Measurements from ENCODE around the gene ARHGAP32. TPM values are rescaled to one million over a fixed set of nuclear protein-coding genes. Genes with fewer than 3 reads are reported as not detected.

ARHGAP32 gene
- total RNA-seq, 4 donors from 2014 or later, result 49.1 to 54.9 (median 49.3) TPM

- WGBS, 2 donors, result 86 to 88% methylated on average over 2 of the region's 2 CpGs
- H3K4me3 ChIP-seq (ENCODE audit: low read depth, poor library complexity, severe bottlenecking), result no peak overlapping the region
- TF ChIP-seq CTCF (IDR thresholded peaks at IDR 0.05) (no peak), POLR2A (IDR thresholded peaks at IDR 0.05) (no peak)
- intact Hi-C loops (cut with DNase I; ENCODE audit: low total_unique reads), result no loop called here
- DNase-seq (ENCODE audit: low spot score in 2 of 2), result no peak
Observed at GRCh38 chr11:129035244-129035643, 156.9 kb downstream of the ARHGAP32 start.

GRCh38 chr11:129034001-129034400 is 158.1 kb downstream of the ARHGAP32 start:
- no peak overlapping the region for H3K4me3 ChIP-seq (ENCODE audit: low read depth, poor library complexity, severe bottlenecking)
- 90 to 95% methylated on average over 1 of the region's 1 CpG for WGBS, 2 donors
- intact Hi-C loops (cut with DNase I; ENCODE audit: low total_unique reads), result no loop called here
- DNase-seq (ENCODE audit: low spot score in 2 of 2), result no peak
- TF ChIP-seq CTCF (IDR thresholded peaks at IDR 0.05), result no peak
- no peak for TF ChIP-seq POLR2A (IDR thresholded peaks at IDR 0.05)

GRCh38 chr11:129023968-129024676 is 168.0 kb downstream of the ARHGAP32 start:
- 34 to 55% methylated on average over 2 of the region's 2 CpGs for WGBS, 2 donors
- H3K4me3 ChIP-seq (ENCODE audit: low read depth, poor library complexity, severe bottlenecking), result no peak overlapping the region
- TF ChIP-seq CTCF (IDR thresholded peaks at IDR 0.05) (no peak), POLR2A (IDR thresholded peaks at IDR 0.05) (no peak)
- intact Hi-C loops (cut with DNase I; ENCODE audit: low total_unique reads), result no loop called here
- peak in 1 of 2 donors; percentile 51 for DNase-seq (ENCODE audit: low spot score in 2 of 2)

GRCh38 chr11:129021295-129021694 is 170.8 kb downstream of the ARHGAP32 start:
- H3K4me3 ChIP-seq (ENCODE audit: low read depth, poor library complexity, severe bottlenecking), result no peak overlapping the region
- no peak for DNase-seq (ENCODE audit: low spot score in 2 of 2)
- TF ChIP-seq CTCF (IDR thresholded peaks at IDR 0.05), result no peak
- no peak for TF ChIP-seq POLR2A (IDR thresholded peaks at IDR 0.05)
- 21 to 25% methylated on average over 1 of the region's 1 CpG for WGBS, 2 donors
- intact Hi-C loops (cut with DNase I; ENCODE audit: low total_unique reads), result no loop called here

GRCh38 chr11:129018991-129019390 is 173.1 kb downstream of the ARHGAP32 start:
- 66 to 70% methylated on average over 2 of the region's 2 CpGs for WGBS, 2 donors
- DNase-seq (ENCODE audit: low spot score in 2 of 2), result no peak
- intact Hi-C loops (cut with DNase I; ENCODE audit: low total_unique reads), result no loop called here
- TF ChIP-seq POLR2A (IDR thresholded peaks at IDR 0.05) (no peak), CTCF (IDR thresholded peaks at IDR 0.05) (no peak)
- no peak overlapping the region for H3K4me3 ChIP-seq (ENCODE audit: low read depth, poor library complexity, severe bottlenecking)

GRCh38 chr11:129018126-129018525 is 174.0 kb downstream of the ARHGAP32 start:
- no peak overlapping the region for H3K4me3 ChIP-seq (ENCODE audit: low read depth, poor library complexity, severe bottlenecking)
- WGBS, 2 donors, result 86 to 88% methylated on average over 2 of the region's 2 CpGs
- TF ChIP-seq POLR2A (IDR thresholded peaks at IDR 0.05) (no peak), CTCF (IDR thresholded peaks at IDR 0.05) (no peak)
- intact Hi-C loops (cut with DNase I; ENCODE audit: low total_unique reads), result no loop called here
- DNase-seq (ENCODE audit: low spot score in 2 of 2), result no peak

Measured in lower leg skin (tissue), 4 donors.